GM18868 (cell line): Measurements from ENCODE around the gene MRPL45.
"Not testable (repeated sequence)": the region's sequence is repeated elsewhere in the genome, so short reads cannot be mapped to it uniquely, and the experiment has no call there.

ENCODE experiments used
- ATAC-seq: cut with Tn5 transposase; IDR thresholded peaks from one replicate; pipeline ENCODE4 v1.9.1; 2021; ENCODE audit warnings: mild to moderate bottlenecking, moderate library complexity; ENCODE audit not compliant: unreplicated experiment

Gene MRPL45

DNA sequence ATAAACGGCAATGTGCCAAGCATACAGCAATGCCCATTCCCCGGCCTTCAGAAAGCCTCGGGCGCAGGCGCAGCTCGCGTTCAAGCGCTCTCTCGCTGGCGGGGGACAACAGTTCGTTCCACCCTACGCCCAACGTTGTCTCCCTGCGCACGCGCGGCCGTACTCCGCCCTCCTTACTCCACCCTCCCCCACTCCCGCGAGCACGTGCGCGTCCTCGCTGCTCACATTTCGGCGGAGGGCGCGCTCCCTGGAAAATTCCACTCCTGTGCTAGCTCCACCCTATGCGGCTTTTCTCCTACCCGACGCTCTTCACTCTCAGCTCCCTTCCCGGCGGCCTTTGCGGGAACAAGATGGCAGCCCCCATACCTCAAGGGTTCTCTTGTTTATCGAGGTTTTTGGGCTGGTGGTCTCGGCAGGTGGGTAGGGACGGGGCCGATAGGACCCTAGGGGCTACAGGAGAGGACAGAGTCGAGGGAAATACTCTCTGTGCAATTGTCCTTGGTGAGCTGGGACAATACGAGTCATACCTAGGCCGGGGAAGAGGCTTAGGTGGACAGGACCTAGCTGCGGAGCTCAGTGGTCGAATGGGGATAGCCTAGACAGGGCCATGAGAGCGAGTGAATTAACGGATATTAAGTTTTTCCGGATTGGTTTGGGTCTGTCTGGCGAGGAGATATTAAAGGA, at the start of gene MRPL45:
MRPL45 (plus strand) TSS at position 335 of the 684 bp plus-strand sequence; CDS start at position 351, 16 bp downstream.
- ATAC-seq, result peak; percentile 94

DNA sequence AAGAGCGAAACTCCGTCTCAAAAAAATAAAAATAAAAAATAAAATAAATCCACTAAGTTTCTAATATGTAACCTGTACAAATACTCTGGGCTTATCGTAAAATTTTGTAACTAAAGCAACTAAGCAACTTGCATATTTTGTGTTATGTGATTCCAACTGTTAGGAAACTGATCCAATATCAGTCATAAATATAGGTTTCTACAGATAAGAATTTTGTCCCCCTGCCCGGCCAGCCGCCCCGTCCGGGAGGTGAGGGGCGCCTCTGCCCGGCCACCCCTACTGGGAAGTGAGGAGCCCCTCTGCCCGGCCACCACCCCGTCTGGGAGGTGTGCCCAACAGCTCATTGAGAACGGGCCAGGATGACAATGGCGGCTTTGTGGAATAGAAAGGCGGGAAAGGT, 43.8 kb upstream of the MRPL45 start:
- not testable (repeated sequence) for ATAC-seq

DNA sequence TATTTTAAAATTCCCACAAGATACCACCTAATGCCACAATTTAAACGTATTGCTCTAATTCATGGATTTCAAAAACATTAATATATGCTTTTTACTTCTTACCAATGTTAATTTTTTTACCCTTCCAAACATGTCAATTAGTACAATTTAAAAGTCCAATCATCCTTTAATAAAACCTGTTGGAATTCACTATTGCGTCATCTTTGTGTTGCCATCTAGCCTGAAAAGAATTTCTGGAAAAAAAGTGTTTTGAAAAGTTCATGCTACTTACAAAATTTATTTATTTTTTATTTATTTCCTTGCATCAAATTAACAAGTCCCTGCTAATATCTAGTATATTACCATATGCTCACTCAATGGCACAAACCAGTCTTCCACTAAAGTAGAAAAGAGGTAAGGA, 42.6 kb upstream of the MRPL45 start:
- not testable (repeated sequence) for ATAC-seq

DNA sequence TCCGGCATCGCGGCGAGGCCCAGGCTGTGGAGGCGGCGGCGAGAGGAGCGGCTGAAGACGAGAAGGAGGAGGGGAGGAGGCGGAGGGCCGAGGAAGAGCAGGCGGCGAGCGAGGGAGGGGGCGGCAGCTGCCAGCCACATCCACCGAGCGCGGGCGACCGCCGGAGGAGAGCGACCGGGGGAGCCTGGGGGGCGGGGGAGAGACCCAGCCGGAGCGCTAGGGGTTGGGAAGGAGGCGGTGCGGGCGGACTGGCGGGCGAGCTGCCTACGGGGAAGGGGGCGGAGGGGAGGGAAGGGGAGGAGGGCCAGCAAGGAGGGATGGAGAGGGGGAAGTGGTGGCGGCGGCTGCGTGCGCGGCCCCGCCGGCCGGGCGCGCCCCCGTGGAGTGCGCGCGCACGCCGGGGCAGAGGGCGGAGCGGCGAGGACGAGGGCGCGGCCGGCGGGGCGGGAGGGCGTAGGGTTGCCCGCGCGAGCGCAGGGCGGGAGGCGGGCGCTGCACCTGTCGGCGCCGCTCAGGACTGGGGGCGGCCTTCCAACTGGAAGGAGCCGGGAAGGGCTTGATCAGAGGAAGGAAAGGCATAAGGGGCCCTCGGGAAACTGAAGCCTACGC, 39.9 kb upstream of the MRPL45 start:
- peak; percentile 68 for ATAC-seq

DNA sequence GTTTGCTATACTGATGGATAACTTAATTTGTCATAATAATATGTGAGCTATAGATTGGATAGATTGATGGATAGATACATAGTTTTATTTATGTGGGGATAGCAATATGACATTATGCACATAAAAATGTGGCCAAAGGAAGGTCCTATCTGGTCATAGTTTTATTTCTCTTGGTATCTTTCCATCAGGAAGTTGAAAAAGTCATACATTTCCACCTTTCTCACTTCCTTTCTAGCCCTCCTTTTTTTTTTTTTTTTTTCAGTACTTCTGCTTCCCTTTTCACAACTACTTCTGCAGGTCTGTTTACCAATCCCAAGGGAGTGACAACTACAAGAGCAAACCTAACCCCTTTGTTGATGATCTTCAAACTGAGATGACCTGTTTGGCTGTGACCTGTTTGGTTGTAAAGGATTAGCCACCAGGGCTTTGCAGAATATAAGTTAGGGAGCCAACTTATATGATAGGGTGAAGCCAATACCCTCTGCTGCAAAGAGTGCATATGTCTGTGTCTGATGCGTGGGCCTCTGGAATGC, 30.9 kb upstream of the MRPL45 start:
- not testable (repeated sequence) for ATAC-seq

DNA sequence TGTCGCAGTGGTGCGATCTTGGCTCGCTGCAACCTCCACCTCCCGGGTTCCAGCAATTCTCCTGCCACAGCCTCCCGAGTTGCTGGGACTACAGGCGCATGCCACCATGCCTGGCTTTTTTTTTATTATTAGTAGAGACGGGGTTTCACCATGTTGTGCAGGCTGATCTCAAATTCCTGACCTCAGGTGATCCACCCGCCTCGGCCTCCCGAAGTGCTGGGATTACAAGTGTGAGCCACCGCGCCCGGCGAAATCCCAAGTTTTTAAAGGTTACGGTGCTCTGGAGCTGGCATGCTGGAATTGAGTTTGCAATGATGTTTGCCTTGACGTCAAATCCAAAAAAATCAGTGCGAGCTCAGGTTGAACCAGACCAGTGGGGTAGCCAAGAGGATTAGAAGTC, 30.4 kb upstream of the MRPL45 start:
- not testable (repeated sequence) for ATAC-seq

DNA sequence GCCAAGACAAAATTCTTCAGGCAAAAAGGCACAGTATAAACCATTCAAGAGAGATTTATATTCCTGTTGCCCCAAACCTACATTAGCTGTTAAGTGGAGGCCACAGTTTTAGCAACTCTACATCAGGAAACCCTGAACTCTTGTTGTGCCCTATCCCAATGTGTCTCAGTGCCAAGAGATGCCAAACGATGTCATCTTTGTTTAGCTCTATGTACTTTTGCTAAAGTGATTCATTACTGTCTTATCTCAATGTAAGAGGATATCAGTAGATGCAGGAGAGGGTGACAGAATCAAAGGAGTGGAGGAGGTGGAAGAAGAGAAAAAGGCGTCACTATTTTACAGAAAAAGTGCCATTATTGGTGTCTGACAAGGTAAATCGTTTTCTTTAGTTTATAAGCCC, 28.8 kb upstream of the MRPL45 start:
- ATAC-seq, result not testable (repeated sequence)

DNA sequence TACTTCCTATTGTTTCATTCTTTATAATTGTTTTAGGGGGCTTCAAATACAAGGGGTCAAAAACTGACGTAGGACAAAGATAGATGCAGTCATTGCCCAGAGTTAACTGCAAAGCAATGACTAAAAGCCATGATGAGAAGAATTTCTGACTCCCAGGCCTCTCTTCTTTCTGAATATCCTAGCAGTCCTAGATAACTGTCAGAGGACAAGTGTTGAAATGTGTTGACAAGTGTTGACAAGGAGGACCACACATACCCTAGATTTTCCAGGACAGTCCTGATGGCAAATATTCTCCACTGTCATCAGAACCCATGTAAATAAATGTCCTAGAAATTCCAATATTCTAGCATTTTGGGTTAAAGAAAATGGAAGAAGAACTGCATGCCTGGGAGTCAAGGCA, 27.9 kb upstream of the MRPL45 start:
- not testable (repeated sequence) for ATAC-seq

DNA sequence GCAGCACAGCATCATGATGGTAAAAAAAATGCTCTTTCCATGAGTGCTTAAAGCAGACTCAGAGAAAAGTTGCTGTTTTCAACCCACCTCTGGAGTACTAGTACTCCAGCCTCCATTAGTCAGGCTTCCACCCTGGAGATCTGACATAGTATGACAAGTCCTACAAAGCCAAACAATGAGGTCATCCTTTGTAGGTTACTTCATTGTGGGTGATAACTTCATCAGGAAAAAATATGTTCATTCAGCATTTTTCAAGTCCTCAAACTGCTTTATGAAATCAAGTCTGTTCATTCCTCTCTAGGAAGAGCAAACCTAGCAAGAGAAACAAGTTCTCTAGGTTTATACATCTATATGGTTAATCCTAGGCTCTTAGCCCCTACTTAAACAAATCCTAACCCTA, 27.4 kb upstream of the MRPL45 start:
- ATAC-seq, result not testable (repeated sequence)

DNA sequence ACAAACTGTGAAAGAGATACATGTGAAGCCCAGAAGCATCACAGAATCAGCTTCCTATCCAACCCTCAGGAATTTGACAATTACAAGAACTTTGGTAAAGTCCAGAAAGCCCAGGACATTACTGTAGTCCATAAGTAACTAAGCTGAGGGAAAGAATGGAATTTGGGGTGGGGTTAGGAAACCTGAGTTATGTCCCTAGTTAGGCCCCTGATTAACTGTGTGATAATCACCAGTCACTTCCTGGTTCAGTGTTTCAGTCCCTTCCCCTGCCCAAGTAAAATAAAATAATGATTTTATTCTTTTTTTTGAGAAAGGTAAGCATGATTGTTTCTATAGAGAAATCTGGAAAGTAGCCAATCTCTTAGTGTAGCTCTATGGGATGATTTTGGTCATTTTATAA, 11.0 kb upstream of the MRPL45 start:
- ATAC-seq, result not testable (repeated sequence)

DNA sequence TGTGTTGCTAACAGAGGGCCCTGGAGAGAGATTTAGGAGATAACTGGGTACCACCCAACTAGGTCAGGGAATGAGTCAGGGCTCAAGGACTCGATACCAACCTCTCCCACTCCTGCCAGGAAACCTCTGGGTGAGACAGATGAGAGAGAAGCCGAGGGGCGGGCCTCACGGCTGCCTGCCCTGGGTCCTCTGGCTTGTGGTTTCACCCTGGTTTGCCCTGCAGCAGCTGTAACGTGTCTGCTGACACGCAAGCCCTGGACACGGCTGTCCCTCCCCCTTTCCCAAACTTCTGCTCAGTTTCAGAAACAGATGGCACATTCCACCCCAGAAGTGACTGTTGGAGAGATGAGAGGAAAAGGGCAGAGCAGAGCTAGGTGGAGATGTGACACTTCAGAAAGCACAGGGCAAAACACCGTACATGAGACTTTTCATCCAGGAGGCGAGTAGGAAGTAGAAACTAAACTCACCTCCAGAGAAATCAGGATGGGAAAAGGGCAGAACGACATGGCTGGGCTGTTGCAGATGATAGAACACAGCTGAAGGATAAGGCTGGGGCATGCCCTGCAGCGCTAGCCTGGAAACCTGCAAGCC, 10.4 kb upstream of the MRPL45 start:
- ATAC-seq, result peak; percentile 65

DNA sequence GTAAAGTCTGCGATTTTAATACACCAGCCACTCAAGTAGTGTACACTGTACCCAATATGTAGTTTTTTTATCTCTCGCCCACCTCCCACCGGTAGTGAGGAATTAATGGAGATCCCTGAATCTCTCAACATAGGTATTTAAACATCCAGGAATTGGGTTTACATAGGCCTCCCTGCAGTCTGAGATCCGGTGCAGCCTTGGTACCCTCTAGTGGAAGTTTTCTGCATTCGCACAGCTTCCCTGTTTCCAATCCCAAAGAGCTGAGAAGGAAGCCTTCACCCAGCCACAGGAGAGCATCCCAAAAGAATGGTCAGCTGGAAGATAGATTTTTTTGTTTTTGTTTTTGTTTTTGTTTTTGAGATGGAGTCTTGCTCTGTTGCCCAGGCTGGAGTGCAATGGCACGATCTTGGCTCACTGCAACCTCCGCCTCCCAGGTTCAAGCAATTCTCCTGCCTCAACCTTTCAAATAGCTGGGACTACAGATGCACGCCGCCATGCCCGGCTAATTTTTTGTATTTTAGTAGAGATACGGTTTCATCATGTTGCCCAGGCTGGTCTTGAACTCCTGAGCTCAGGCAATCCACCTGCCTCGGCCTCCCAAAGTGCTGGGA, 8.6 kb upstream of the MRPL45 start:
- ATAC-seq, result not testable (repeated sequence)

DNA sequence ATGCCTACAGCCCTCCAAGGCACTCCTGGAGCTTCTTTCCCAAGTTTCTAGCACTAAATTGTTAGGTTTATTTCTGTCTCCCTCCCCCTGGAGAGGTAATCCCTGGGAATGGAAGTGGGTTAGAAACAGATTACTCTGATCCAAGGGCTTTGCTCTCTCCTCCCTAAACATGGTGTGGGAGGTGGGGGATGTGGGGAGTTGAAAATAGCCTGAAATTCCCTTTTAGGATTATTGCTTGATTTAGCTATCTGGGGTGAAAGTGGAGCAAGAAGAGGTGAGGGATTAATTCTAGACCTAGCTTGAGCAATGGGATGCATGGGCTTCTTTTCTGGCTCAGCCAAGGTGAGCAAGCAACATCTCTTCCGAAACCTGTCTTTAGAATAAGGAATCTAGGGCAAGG, 7.2 kb upstream of the MRPL45 start:
- not testable (repeated sequence) for ATAC-seq

DNA sequence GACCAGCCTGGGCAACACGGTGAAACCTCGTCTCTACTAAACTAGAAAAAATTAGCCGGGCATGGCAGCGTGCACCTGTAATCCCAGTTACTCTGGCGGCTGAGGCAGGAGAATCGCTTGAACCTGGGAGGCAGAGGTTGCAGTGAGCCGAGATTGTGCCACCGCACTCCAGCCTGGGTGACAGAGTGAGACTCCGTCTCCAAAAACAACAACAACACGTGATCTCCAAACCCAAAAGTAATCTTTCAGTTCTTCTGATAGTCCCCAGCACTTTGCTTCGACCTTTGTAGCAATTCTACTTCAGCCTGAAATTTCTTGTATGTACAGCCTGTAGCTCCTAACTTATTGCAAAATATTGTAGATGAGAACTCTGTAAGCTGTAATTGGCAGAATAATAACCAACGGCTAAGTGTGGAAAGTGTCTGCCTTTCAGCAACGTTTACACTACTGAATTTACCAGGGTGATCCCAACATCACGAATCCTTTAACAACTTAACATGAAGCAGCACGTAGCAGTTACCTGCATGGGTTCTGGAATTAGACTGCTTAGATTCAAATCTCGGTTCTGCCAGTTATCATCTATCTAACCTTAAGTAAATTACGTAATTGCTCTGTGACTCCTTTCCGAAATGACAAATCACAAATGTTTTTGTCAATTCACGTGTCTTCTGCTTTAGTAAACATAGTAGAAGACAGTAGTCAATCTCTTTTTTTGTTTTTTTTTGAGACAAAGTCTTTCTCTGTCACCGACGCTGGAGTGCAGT, 1.2 kb upstream of the MRPL45 start:
- ATAC-seq, result not testable (repeated sequence)

DNA sequence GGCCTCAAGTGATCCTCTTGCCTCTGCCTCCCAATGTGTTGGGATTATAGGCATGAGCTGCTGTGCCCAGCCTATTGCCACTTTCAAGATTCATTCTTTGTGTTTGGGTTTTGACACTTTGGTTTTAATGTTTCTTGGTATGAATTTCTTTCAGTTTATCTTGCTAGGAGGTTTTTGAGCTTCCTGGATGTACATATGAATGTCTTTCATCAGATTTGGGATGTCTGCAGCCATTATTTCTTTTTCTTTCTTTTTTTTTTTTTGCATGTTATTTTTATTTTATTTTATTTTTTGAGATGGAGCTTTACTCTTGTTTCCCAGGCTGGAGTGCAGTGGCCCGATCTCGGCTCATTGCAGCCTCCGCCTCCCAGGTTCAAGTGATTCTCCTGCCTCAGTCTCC, 18.5 kb downstream of the MRPL45 start:
- ATAC-seq, result no peak

DNA sequence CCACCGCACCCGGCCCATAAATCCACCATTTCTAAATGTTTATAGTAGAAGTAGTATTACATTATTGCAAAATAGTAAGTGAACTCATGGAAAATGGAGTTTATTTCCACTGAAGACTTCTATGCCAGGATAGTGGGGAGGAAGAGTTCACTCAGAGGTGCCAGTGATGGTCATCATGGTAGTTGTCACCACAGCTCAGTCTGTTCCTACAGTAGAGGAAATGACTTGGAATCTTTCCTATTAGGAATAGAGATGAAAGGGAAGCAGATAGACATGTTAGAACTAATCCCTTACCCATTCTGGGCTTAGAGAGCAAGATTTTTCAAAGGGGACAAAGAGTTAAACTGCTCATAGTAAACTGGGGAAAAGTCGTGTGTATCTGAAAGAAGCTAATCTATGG, 20.1 kb downstream of the MRPL45 start:
- no peak for ATAC-seq

DNA sequence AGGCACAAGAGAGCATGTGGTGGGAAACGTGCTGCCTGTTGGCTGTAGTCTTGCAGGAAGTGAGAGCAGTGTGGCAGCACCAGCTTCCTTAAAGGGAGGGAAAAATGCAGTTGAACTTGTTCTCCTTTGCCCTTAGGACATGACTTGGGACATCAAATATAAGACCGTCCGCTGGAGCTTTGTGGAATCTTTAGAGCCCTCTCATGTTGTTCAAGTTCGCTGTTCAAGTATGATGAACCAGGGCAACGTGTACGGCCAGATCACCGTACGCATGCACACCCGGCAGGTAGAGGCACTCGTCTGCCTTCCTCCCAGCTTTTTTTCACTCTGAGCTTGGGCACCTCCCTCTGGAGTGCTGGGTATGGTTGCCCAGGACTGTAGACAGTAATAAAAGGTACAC, 23.5 kb downstream of the MRPL45 start:
- ATAC-seq, result no peak

DNA sequence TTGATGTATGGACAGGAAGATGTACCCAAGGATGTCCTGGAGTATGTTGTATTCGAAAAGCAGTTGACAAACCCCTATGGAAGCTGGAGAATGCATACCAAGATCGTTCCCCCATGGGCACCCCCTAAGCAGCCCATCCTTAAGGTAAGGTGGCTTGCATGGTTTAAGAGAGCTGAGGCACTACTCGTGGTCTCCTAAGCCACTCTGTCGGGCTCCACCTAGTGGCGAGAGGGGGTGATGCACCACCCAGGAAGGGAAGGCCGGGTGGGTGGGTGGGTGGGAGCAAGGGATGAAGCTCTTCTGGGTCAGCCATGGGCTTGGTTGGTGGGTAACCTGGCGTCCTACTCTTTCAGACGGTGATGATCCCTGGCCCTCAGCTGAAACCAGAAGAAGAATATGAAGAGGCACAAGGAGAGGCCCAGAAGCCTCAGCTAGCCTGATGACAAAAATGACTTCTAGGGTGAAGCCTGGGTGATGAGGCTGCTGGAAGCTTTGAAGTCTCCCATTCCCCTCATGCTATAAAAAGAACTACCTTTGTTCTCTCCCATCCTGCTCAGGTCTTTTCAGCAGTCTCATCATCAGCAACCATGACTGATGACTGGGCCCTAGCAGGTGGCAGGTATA, 25.3 kb downstream of the MRPL45 start:
- no peak for ATAC-seq

DNA sequence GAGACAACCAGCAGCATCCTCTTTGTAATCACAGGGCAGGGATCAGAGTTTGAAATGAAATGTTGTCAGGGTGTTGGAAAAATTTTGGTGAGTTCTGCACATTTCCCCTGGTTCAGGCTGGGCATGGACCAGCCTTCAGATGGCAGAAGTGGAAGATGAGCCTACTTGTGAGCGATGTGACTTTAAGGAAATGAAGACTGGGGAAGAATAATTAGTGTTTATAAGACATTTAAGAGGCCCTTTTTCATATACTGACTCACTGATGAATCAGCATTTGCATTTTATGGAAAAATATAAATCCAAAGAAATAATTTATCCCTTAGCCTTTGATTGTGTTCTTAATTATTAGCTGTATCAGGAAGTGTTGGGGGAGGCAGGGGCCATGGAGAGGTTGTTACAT, 25.9 kb downstream of the MRPL45 start:
- no peak for ATAC-seq

DNA sequence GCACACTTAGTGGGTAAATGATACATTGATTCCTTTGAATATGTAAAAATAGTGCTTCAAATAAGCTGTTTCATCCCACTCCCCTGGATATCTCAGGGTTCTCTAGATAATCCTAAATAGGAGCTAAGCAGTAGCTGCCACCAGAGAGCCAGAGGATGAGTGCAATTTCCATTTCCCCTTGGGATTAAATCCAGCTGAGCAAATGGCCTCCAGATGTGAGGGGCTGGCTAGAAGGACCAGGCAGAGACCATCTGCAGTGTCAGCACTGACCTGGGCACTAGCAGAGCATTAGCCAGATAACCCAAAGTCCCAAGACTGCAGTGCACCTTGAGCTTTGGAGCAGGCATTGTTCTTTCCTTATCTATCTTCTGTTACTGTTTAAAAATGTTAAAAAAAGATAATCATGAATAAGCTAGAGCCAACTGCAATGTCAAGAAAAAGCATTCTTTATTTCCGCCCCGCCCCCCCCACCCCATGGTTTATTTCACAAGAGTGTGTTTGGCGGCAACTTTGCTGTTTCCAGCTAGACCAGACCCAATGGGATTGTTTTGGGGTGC, 27.3 kb downstream of the MRPL45 start:
- ATAC-seq, result no peak
